LNCaP clone FGC (cell line): ENCODE results near the gene NECAB2.

Experiments used
- DNase-seq: peaks from one replicate; pipeline ENCODE4 v3.0.0-alpha.2; 2011; ENCODE audit warnings: low read depth
- H3K4me3 ChIP-seq: 2 replicates; pipeline ENCODE4 v1.5.1; 2011; ENCODE audit warnings: mild to moderate bottlenecking, low read depth, low read length, control low read depth
- CTCF ChIP-seq: IDR thresholded peaks from 2 replicates; pipeline ENCODE4 v1.5.1; 2012; ENCODE audit warnings: mild to moderate bottlenecking; ENCODE audit not compliant: control insufficient read depth, insufficient read depth; ENCODE audit errors: extremely low read depth

Gene NECAB2

GRCh38 chr16:84029297-84030047 lies 61.4 kb downstream of the NECAB2 start:
- no peak for TF ChIP-seq CTCF
- no peak overlapping the region for H3K4me3 ChIP-seq
- no peak for DNase-seq

- TF ChIP-seq CTCF, result no peak
- no peak for DNase-seq
- no peak overlapping the region for H3K4me3 ChIP-seq
Observed at GRCh38 chr16:84031556-84031955, 63.5 kb downstream of the NECAB2 start.

- TF ChIP-seq CTCF, result no peak
- no peak for DNase-seq
Observed at GRCh38 chr16:84032458-84033178, 64.6 kb downstream of the NECAB2 start.

GRCh38 chr16:84033251-84034195 lies 65.5 kb downstream of the NECAB2 start:
- DNase-seq, result no peak

More at GRCh38 chr16:84032458-84033178, 64.6 kb downstream of the NECAB2 start:
- H3K4me3 ChIP-seq, result no peak overlapping the region

GRCh38 chr16:84034516-84034915 lies 66.5 kb downstream of the NECAB2 start:
- DNase-seq, result no peak
- no peak overlapping the region for H3K4me3 ChIP-seq
- TF ChIP-seq CTCF, result no peak

More at GRCh38 chr16:84033251-84034195, 65.5 kb downstream of the NECAB2 start:
- no peak for TF ChIP-seq CTCF
- no peak overlapping the region for H3K4me3 ChIP-seq

GRCh38 chr16:84036131-84036530 lies 68.1 kb downstream of the NECAB2 start:
- DNase-seq, result no peak
- H3K4me3 ChIP-seq, result no peak overlapping the region
- no peak for TF ChIP-seq CTCF
